SK-N-MC (cell line): ENCODE data around the gene ODC1.
"Not testable (repeated sequence)": the region's sequence is repeated elsewhere in the genome, so short reads cannot be mapped to it uniquely, and the experiment has no call there.

Experiments used
- DNase-seq: peaks from one replicate; pipeline ENCODE4 v3.0.0-alpha.2; 2011; ENCODE audit warnings: low read depth, low spot score
- H3K27ac ChIP-seq: fragments of 200-600 bp; sonication (generic); 2 replicates; pipeline ENCODE4 v1.5.1; 2016; ENCODE audit warnings: mixed run types
- H3K36me3 ChIP-seq: fragments of 200-600 bp; sonication (generic); 2 replicates; pipeline ENCODE4 v1.6.1; 2017; ENCODE audit warnings: antibody characterized with exemption, low read length, mixed read lengths; ENCODE audit not compliant: insufficient read depth
- H3K4me3 ChIP-seq: fragments of 200-600 bp; sonication (generic); 2 replicates; pipeline ENCODE4 v1.5.1; 2016
- H3K9ac ChIP-seq: fragments of 200-600 bp; sonication (generic); 2 replicates; pipeline ENCODE4 v1.8.0; 2017; ENCODE audit warnings: mixed run types, mixed read lengths; ENCODE audit not compliant: insufficient read length
- H3K9me3 ChIP-seq: fragments of 200-600 bp; sonication (generic); 2 replicates; pipeline ENCODE4 v1.6.1; 2017; ENCODE audit warnings: low read depth, mild to moderate bottlenecking, antibody characterized with exemption, low read length, moderate library complexity, mixed read lengths
- EZH2 ChIP-seq: fragments of 200-600 bp; sonication (generic); IDR thresholded peaks from one replicate; pipeline ENCODE4 v1.6.1; 2017; ENCODE audit warnings: antibody characterized with exemption
- FOXP2 ChIP-seq: optimal IDR thresholded peaks from 2 replicates; pipeline ENCODE3; 2011; ENCODE audit warnings: mild to moderate bottlenecking, moderate library complexity; ENCODE audit not compliant: insufficient read depth; ENCODE audit errors: extremely low read length, control extremely low read depth
- POLR2AphosphoS5 ChIP-seq: IDR thresholded peaks from 2 replicates; pipeline ENCODE4 v1.6.1; 2012; ENCODE audit warnings: mild to moderate bottlenecking, low read depth, low read length, borderline replicate concordance

ODC1 gene

GRCh38 chr2:10466801-10467200 lies 18.7 kb upstream of the ODC1 start:
- no peak overlapping the region for H3K9ac ChIP-seq
- no peak overlapping the region for H3K27ac ChIP-seq
- no peak overlapping the region for H3K4me3 ChIP-seq
- TF ChIP-seq FOXP2 (no peak), POLR2AphosphoS5 (no peak), EZH2 (no peak)
- DNase-seq, result no peak
- H3K36me3 ChIP-seq, result no peaks in the 10 kb centered on the region
- no peaks in the 10 kb centered on the region for H3K9me3 ChIP-seq

GRCh38 chr2:10465910-10466309 lies 17.8 kb upstream of the ODC1 start:
- Histone ChIP-seq H3K9ac (no peak overlapping the region), H3K4me3 (no peak overlapping the region), H3K9me3 (no peaks in the 10 kb centered on the region), H3K27ac (no peak overlapping the region), H3K36me3 (no peaks in the 10 kb centered on the region)
- no peak for TF ChIP-seq POLR2AphosphoS5
- TF ChIP-seq EZH2, result no peak
- no peak for TF ChIP-seq FOXP2
- DNase-seq, result no peak

DNA sequence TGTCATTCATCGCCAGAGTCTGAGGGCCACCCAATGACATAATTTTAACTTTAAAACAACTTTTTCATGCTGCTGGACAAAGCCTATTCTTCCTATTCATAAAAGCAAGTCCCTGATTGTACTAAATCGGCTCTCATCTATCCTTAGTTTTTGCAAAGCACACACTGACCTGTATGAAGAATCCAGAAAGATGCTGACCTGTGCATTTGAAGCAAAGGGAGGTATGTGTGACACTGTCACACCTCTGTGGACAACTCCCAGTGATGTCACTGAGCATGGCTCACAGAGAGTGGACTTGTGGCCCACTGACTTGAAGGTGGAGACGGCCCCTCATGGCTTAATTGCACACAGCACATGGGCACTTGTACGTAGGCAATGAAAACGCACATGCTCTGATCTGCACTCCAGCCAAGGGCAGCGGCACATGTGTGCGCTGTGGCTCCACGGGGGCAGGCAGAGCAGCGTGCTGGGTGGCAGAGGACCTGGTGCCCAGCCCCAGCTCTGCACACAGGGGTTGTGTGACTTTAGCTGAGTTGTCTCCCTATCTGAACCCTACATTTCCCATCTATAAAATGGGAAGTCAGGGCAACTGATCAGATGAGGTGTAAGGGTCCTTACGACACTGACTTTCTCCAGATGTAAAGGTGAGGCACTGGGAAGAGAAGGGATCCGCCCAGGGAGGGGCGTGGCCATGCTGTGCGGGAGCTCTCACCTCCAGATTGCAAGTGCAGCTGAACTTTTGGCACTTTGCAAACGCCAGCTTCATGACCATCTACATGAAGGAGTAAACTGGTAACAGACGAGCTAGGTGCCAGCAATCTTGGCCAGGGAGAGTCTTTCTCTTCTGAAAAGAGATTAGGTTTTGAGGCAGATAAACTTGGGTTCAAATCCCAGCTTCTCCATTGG lies 14.3 kb upstream of the ODC1 start:
- TF ChIP-seq POLR2AphosphoS5, result no peak
- TF ChIP-seq EZH2, result no peak
- no peak for TF ChIP-seq FOXP2
- no peaks in the 10 kb centered on the region for H3K9me3 ChIP-seq
- no peaks in the 10 kb centered on the region for H3K36me3 ChIP-seq
- no peak overlapping the region for H3K27ac ChIP-seq
- DNase-seq, result no peak
- H3K9ac ChIP-seq, result no peak overlapping the region
- H3K4me3 ChIP-seq, result no peak overlapping the region

GRCh38 chr2:10460366-10460796 lies 12.3 kb upstream of the ODC1 start:
- H3K27ac ChIP-seq, result no peak overlapping the region

GRCh38 chr2:10457846-10458598 lies 9.9 kb upstream of the ODC1 start:
- Histone ChIP-seq H3K27ac (no peak overlapping the region), H3K9me3 (no peaks in the 10 kb centered on the region), H3K9ac (no peak overlapping the region), H3K36me3 (no peaks in the 10 kb centered on the region), H3K4me3 (no peak overlapping the region)
- no peak for TF ChIP-seq POLR2AphosphoS5
- no peak for DNase-seq

More at GRCh38 chr2:10460366-10460796, 12.3 kb upstream of the ODC1 start:
- no peak overlapping the region for H3K9ac ChIP-seq
- no peak overlapping the region for H3K4me3 ChIP-seq
- H3K36me3 ChIP-seq, result no peaks in the 10 kb centered on the region
- TF ChIP-seq FOXP2 (no peak), POLR2AphosphoS5 (no peak), EZH2 (no peak)
- H3K9me3 ChIP-seq, result no peaks in the 10 kb centered on the region
- DNase-seq, result no peak

GRCh38 chr2:10457195-10457594 lies 9.1 kb upstream of the ODC1 start:
- not testable (repeated sequence) for H3K36me3 ChIP-seq, H3K27ac ChIP-seq, DNase-seq, H3K9me3 ChIP-seq, H3K9ac ChIP-seq, H3K4me3 ChIP-seq

GRCh38 chr2:10454505-10454904 lies 6.4 kb upstream of the ODC1 start:
- Histone ChIP-seq H3K9ac (no peak overlapping the region), H3K4me3 (no peak overlapping the region), H3K27ac (no peak overlapping the region), H3K9me3 (no peaks in the 10 kb centered on the region), H3K36me3 (no peaks in the 10 kb centered on the region)
- no peak for DNase-seq
- no peak for TF ChIP-seq FOXP2
- TF ChIP-seq EZH2, result no peak
- TF ChIP-seq POLR2AphosphoS5, result no peak

- no peak for TF ChIP-seq FOXP2
- no peak for TF ChIP-seq EZH2
- no peak for TF ChIP-seq POLR2AphosphoS5
- Histone ChIP-seq H3K9ac (no peak overlapping the region), H3K4me3 (no peak overlapping the region), H3K27ac (no peak overlapping the region), H3K36me3 (no peaks in the 10 kb centered on the region), H3K9me3 (no peaks in the 10 kb centered on the region)
- DNase-seq, result no peak
These were observed 5.8 kb upstream of the ODC1 start for GRCh38 chr2:10453905-10454298.
